Endothelial cell of umbilical vein (primary cell): ENCODE data around the gene GARS1. TPM values are rescaled to one million over a fixed set of nuclear protein-coding genes. Genes with fewer than 3 reads are reported as not detected.
A peak's percentile ranks its signal among the peaks of the same experiment; 100 is the strongest.

Experiments
- BruUV-seq: library from RNA; stranded (reverse); fragments of 400-500 nt; replicated peaks from 2 replicates; lab custom pipeline; 2021; lab: Mats Ljungman, UMichigan
- CTCF ChIA-PET: fragments of 300-600, 350-600 bp; sonication (Branson Sonifier 250); formaldehyde crosslinking; loops from one replicate; lab custom pipeline; 2021; ENCODE audit warnings: antibody characterized with exemption, inconsistent platforms; lab: Charles Lee
- POLR2A ChIA-PET: fragments of 300-600, 350-600 bp; sonication (Branson Sonifier 250); formaldehyde crosslinking; loops from one replicate; lab custom pipeline; 2021; ENCODE audit warnings: antibody characterized with exemption, inconsistent platforms; lab: Charles Lee
- DNase-seq: peaks from one replicate; pipeline ENCODE4 v3.0.0-alpha.2; 2011; ENCODE audit warnings: low read depth, low spot score
- FAIRE-seq: peaks from 2 replicates; lab custom pipeline; 2011; peaks lifted over from hg19 to GRCh38; lab: Jason Lieb, UNC
- H2AFZ ChIP-seq: 2 replicates; pipeline ENCODE4 v1.6.0; 2012; ENCODE audit warnings: low read depth, low read length, control low read depth, inconsistent platforms
- H3K27ac ChIP-seq: 2 replicates; pipeline ENCODE4 v1.5.1; 2011; ENCODE audit warnings: low read depth, mild to moderate bottlenecking, control low read depth, low read length, moderate library complexity; ENCODE audit not compliant: insufficient read depth
- H3K27me3 ChIP-seq, 2 experiments: 2 replicates each; pipeline versions ENCODE4 v1.6.0 to v1.6.1; 2011; ENCODE audit warnings: low read length in 2 of 2, mixed read lengths in 1 of 2; ENCODE audit not compliant: control insufficient read depth in 2 of 2, insufficient read depth in 2 of 2
- H3K36me3 ChIP-seq, 2 experiments: 2 replicates in 1 of 2; 3 replicates in 1 of 2; pipeline ENCODE4 v1.5.1; 2011; ENCODE audit warnings: low read length in 2 of 2, mild to moderate bottlenecking in 1 of 2, moderate library complexity in 1 of 2; ENCODE audit not compliant: control insufficient read depth in 2 of 2, insufficient read depth in 2 of 2; ENCODE audit errors: extremely low read depth in 1 of 2
- H3K4me1 ChIP-seq: 3 replicates; pipeline ENCODE4 v1.5.1; 2011; ENCODE audit warnings: mild to moderate bottlenecking, low read length; ENCODE audit not compliant: control insufficient read depth, insufficient read depth; ENCODE audit errors: extremely low read depth
- H3K4me2 ChIP-seq: 2 replicates; pipeline ENCODE4 v1.6.1; 2011; ENCODE audit warnings: low read length, control low read depth, mixed read lengths; ENCODE audit not compliant: insufficient read depth
- H3K4me3 ChIP-seq, 3 experiments: fragments of 200-600 bp in 1 of 3; sonication (generic), shearing (Covaris generic) in 1 of 3; replicated peaks in 1 of 3; 2 replicates each; pipeline ENCODE4 v1.5.1; 2011 to 2016; ENCODE audit warnings: control low read depth in 3 of 3, low read length in 3 of 3, mild to moderate bottlenecking in 2 of 3, inconsistent platforms in 1 of 3, low read depth in 1 of 3, moderate library complexity in 1 of 3; ENCODE audit not compliant: insufficient read depth in 1 of 3
- H3K79me2 ChIP-seq: 2 replicates; pipeline ENCODE4 v1.6.0; 2012; ENCODE audit warnings: low read length, inconsistent platforms; ENCODE audit not compliant: control insufficient read depth, insufficient read depth
- H3K9ac ChIP-seq: replicated peaks from 2 replicates; pipeline ENCODE3; 2011; ENCODE audit warnings: low read length, control low read depth; ENCODE audit not compliant: insufficient read depth; ENCODE audit errors: extremely low read depth
- H3K9me1 ChIP-seq: replicated peaks from 3 replicates; pipeline ENCODE4 v1.6.0; 2011; ENCODE audit warnings: mild to moderate bottlenecking, low read length; ENCODE audit not compliant: control insufficient read depth, insufficient read depth; ENCODE audit errors: extremely low read depth
- H3K9me3 ChIP-seq: replicated peaks from 2 replicates; pipeline ENCODE4 v1.5.1; 2012; ENCODE audit warnings: low read length, inconsistent platforms; ENCODE audit not compliant: control insufficient read depth, insufficient read depth
- H4K20me1 ChIP-seq: replicated peaks from 2 replicates; pipeline ENCODE3; 2011; ENCODE audit warnings: mild to moderate bottlenecking, low read length; ENCODE audit not compliant: control insufficient read depth, insufficient read depth; ENCODE audit errors: extremely low read depth
- CTCF ChIP-seq, 2 donors: IDR thresholded peaks; 1 replicate in 1 of 2; 2 replicates in 1 of 2; pipeline ENCODE4 v1.5.1; 2011; ENCODE audit warnings: low read length in 2 of 2, mild to moderate bottlenecking in 2 of 2, moderate library complexity in 2 of 2, control low read depth in 1 of 2, inconsistent platforms in 1 of 2, low read depth in 1 of 2; ENCODE audit not compliant: insufficient read depth in 1 of 2; ENCODE audit errors: extremely low read depth in 1 of 2
- EZH2 ChIP-seq: IDR thresholded peaks from 2 replicates; pipeline ENCODE4 v1.6.1; 2012; ENCODE audit warnings: borderline replicate concordance, low read depth, mild to moderate bottlenecking, moderate library complexity, low read length, inconsistent platforms; ENCODE audit not compliant: severe bottlenecking
- FOS ChIP-seq: IDR thresholded peaks from 2 replicates; pipeline ENCODE4 v1.6.1; 2011; ENCODE audit warnings: mild to moderate bottlenecking, low read length, moderate library complexity, borderline replicate concordance; ENCODE audit not compliant: insufficient read depth
- GATA2 ChIP-seq: IDR thresholded peaks from 2 replicates; pipeline ENCODE4 v1.7.0; 2011; ENCODE audit warnings: low read depth, mild to moderate bottlenecking, moderate library complexity, mixed read lengths, low read length; ENCODE audit not compliant: insufficient read length, insufficient read depth
- JUN ChIP-seq: IDR thresholded peaks from 2 replicates; pipeline ENCODE4 v1.6.1; 2011; ENCODE audit warnings: borderline replicate concordance, low read depth; ENCODE audit not compliant: insufficient read length, insufficient read depth
- MAX ChIP-seq: IDR thresholded peaks from 2 replicates; pipeline ENCODE4 v1.6.1; 2011; ENCODE audit not compliant: insufficient read depth, insufficient read length
- MYC ChIP-seq: IDR thresholded peaks from one replicate; pipeline ENCODE4 v1.6.1; 2011; ENCODE audit warnings: mild to moderate bottlenecking, low read depth, low read length
- POLR2A ChIP-seq: IDR thresholded peaks from 2 replicates; pipeline ENCODE4 v1.6.1; 2012; ENCODE audit warnings: low read depth, mild to moderate bottlenecking, control low read depth, low read length
- POLR2AphosphoS5 ChIP-seq: IDR thresholded peaks from 2 replicates; pipeline ENCODE4 v1.6.1; 2012; ENCODE audit warnings: low read depth, mild to moderate bottlenecking, control low read depth, low read length, moderate library complexity; ENCODE audit not compliant: insufficient read depth
- dilution Hi-C: fragments of 300-500 bp; cut with MboI; formaldehyde crosslinking; loops from one replicate; pipeline ENCODE4 v1.15.0; 2019; ENCODE audit warnings: low sequenced_read_pairs; ENCODE audit not compliant: extremely low pct_ligation_motif_present
- intact Hi-C: fragments of 100-400 bp; cut with micrococcal nuclease; formaldehyde crosslinking; loops from one replicate; pipeline ENCODE4 v1.10.0; 2022
- polyA plus RNA-seq, 4 experiments: library from polyadenylated mRNA; depleted of rRNA in 3 of 4; stranded (reverse) in 3 of 4; unstranded in 1 of 4; fragments of >200 nt; gene quantifications; 2 replicates each; pipeline versions ENCODE4 v1.2.1 to v1.2.3, GENCODE V29; 2011 to 2012; ENCODE audit warnings: missing spikeins in 1 of 4
- total RNA-seq: library from RNA; stranded (reverse); gene quantifications from 2 replicates; pipeline ENCODE4 v1.2.3, GENCODE V29; 2021

Gene GARS1
- total and polyA plus RNA-seq, 2 donors (not counting 3 experiments of a cell fraction or from before 2014, with no cell fraction given) = 194 to 295 TPM

GRCh38 chr7:30613366-30614325 lies 19.0 kb downstream of the GARS1 start:
- Histone ChIP-seq H3K4me2 (peak overlapping the region; percentile 4), H3K36me3 (peaks cover 13 to 35% of the 10 kb centered on the region in 2 experiments), H3K4me3 (no peak overlapping the region), H3K27me3 (no peaks in the 10 kb centered on the region), H3K9me3 (no peaks in the 10 kb centered on the region), H3K4me1 (peaks cover 11% of the 10 kb centered on the region), H3K9ac (no peak overlapping the region), H4K20me1 (peaks cover 3% of the 10 kb centered on the region), H3K9me1 (no peaks in the 10 kb centered on the region), H3K27ac (peak overlapping the region; percentile 44), H2AFZ (no peak overlapping the region), H3K79me2 (peaks cover 45% of the 10 kb centered on the region)
- no TSS peak for BruUV-seq
- POLR2A ChIA-PET = no interaction called here
- intact Hi-C loops = no loop called here
- CTCF ChIA-PET = interaction anchor here (0.7 to 1.1 kb wide), 2 partner anchors 50 to 449 kb away, joined by 3 read pairs; no protein-coding TSS in a partner anchor
- DNase-seq = peak; percentile 47
- dilution Hi-C loops = no loop called here
- no peak for TF ChIP-seq GATA2
- TF ChIP-seq MAX = no peak
- no peak for TF ChIP-seq MYC
- TF ChIP-seq POLR2AphosphoS5 = no peak
- no peak for TF ChIP-seq CTCF (IDR thresholded peaks at IDR 0.05; ENCODE audit: extremely low read depth in 1 of 2, insufficient read depth in 1 of 2, low read depth in 1 of 2, low read length in 2 of 2)
- TF ChIP-seq JUN = no peak
- no peak for TF ChIP-seq POLR2A
- no peak for TF ChIP-seq FOS
- no peak for TF ChIP-seq EZH2
- FAIRE-seq = peak; percentile 67
